Muscle of arm (tissue), 12 donors: ENCODE measurements around the gene TTF2. TPM values are rescaled to one million over a fixed set of nuclear protein-coding genes. Genes with fewer than 3 reads are reported as not detected.

ENCODE experiments used
- DNase-seq: peaks from one replicate; pipeline ENCODE4 v3.0.0-alpha.2; 2013
- polyA plus RNA-seq, 12 donors: library from polyadenylated mRNA; unstranded; fragments of 120-200 nt; gene quantifications; one replicate each; pipeline ENCODE4 v1.2.1, GENCODE V29; 2013; ENCODE audit not compliant: insufficient read length in 12 of 12

The TTF2 gene
- polyA plus RNA-seq, 12 donors, result 8.8 to 23.4 (median 13.9) TPM; not detected in 1

DNA sequence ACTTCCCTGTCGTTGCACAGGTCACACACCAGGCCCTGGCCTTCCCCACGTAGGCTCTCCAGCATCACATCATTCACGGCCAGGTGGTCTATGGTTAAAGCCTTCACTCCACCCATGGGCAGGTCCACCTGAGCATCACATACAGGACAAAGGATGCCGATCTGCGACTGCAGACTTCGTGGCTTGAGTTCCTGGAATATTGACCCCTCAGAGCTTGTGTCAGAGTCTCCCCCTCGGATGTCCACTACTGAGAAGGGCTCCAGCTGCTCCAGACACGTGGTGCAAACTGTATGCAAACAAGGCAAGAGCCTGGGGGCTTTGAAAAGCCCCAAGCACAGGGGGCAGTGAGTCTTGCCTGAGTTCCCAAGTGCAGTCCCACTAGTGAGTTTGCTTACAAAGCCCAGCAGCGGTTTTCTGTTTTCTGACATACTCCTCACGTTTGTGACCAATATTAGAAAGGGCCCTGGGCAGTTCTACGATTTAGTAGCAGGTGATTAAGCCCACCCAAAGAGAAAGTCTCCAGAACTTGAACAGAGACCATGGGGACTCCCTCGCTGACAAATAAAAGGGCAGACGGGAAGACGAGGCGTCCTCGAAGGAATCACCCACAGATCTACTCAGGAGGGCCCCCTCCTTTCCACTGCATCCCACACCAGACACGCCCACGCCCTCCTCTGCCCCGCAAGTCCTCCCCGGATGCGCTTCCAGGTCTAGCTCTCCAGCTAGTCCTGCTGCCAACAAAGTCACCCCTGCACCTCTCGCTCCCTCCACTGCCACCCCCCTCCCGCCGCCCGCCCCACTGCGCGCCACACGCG lies 60.9 kb downstream of the TTF2 start:
- no peak for DNase-seq

DNA sequence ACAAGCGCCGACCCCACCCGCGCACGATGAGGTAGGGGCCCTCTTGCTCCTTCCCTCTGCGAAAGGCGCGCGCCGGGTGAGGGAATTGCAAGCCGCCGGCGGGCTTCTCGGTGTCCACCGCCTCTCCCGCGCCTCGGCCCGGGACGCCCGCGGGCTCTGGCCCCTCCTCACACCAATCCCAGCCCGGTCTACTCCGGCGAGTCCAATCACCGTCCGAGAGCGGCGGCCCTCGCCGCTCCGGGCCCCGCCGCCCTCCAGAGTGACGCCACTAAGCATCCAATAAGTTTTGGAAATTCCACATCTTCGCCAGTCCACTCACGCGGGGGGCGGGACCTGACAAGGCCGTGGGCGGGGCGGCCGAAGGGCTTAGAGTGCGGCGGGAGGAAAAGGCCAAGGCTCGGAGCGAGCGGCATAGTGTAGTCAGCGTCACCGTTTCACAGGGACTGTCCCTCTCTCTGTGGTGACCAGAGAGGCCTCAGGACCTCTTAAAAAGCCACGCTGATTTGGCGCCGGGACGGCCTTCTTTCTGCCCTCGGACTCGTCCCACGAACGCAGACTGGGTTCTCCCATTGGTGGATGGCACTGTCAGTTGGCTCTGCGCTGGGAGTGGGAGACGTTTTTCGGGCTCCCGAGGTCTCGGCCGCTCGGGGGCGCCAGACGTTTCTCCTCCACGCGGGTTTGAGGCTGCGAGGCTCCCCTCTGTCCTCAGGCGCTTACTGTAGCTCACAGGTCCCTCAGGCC lies 61.6 kb downstream of the TTF2 start, which contains the start of gene TRIM45:
Gene TRIM45, minus strand, starts transcription at position 161 of the 741 bp plus-strand sequence. CDS start 548 bp downstream, outside the sequence.
- peak; percentile 96 for DNase-seq

DNA sequence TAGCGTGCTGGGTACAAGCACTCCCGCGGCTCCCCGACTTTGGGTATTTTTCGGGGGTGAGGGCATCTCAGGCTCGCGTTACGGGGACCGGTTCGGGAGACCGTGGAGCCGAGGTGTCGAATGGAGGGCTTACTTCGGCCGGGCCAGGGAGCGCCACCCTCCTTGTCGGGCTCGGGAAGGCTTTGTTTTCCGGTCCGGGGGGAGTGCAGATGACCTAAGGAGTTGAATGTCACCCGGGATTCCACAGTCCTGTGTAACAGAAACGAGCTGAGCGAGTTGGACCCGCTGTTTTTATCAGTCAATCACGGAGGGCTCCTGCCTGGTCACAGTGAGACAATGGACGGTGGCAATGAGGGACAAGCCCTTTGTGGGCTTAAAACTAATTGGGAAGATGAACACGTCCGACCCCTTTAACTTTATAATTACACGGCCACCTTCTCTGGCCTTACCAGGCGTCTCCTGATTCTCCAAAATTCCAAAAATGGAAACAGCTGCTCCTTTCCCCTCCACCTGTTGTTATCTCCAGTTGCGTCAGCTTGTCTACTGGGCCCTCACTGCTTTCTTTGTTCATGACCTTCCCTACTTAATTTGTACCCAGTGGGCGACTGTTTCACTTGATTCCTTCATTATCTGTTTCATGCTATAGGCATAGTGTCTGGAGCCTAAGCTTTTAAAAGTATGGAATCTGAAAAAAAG lies 62.4 kb downstream of the TTF2 start:
- no peak for DNase-seq

DNA sequence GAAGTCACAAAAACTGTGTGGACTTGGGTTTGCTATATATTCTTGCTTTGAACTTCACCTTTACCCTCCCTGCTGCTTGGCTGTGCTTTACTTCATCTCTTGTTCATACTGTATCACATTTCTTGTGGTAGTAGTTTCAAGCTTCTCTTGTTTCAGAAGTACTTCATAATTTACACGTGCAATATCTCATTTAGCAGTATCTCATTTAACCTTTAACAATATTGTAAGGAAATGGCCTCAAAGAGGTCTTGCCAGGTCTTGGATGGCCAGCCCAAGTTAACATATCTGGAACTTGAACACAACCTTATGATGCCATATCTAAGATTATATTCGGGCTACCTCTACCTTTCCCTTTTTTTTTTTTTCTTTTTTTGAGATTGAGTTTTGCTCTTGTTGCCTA lies 63.1 kb downstream of the TTF2 start:
- no peak for DNase-seq

GRCh38 chr1:117124661-117125060 lies 64.5 kb downstream of the TTF2 start:
- DNase-seq, result peak; percentile 73

DNA sequence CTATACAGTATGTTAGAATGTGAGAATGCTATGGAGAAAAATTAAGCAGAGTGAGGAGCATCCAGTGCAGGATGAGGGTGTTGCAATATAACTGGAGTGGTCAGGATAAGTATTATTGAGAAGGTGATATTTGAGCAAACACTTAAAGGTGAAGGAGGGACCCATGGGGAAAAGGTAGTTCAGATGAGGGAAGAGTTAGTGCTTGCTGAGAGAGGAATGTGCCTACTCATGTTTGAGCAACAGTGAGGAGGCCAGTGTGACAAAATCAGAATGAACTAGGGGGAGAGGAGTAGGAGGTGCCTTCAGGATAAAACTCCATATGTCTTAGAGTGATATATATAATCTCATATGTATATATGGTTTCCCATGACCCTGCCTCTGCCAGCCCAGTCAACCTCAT lies 67.7 kb downstream of the TTF2 start:
- DNase-seq, result no peak

- peak; percentile 48 for DNase-seq
These were observed 68.4 kb downstream of the TTF2 start for GRCh38 chr1:117128323-117129079.

- no peak for DNase-seq
These were observed 70.4 kb downstream of the TTF2 start for GRCh38 chr1:117130526-117130925.

DNA sequence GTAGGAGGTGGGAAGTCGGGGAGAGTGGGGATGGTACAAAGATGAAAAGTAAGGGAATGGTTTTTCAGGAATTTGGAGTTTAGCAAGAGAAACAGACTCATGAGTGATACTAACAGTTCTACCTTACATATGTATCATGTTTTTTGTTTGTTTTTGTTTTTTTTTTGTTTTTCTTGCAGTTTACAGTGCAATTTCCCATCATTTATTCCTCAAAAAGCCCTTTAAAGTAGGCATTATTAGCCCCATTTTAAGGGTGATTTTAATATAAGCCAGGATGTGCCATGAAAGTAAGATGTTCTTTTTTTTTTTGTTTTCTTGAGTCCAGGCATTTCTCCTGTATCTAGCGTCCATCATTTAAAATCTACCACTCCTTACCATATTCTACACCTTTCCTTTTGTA lies 75.2 kb downstream of the TTF2 start:
- DNase-seq, result no peak

DNA sequence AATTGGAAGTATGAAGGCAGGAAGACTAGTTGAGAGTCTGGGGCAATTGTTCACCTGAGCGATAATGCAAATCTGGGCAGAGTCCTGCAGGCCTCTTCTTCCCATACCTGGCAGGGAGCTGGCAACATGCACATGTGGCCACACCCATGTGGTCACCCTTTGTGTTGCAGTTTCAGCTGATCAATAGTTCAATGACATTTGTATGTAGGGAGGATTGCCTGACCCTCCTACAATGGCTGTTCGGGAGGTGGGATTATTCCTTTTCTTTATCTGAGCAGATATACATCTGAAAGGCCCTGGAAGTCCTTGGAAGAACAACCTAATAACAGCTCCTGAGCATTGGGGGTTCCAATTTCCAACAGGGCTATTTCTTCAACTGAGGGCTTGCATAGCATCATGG lies 76.6 kb downstream of the TTF2 start:
- DNase-seq, result no peak

- DNase-seq, result no peak
These were observed 77.2 kb downstream of the TTF2 start for GRCh38 chr1:117137281-117137855.

GRCh38 chr1:117138106-117138505 lies 78.0 kb downstream of the TTF2 start:
- no peak for DNase-seq

- no peak for DNase-seq
These were observed 78.4 kb downstream of the TTF2 start for GRCh38 chr1:117138561-117138960.

DNA sequence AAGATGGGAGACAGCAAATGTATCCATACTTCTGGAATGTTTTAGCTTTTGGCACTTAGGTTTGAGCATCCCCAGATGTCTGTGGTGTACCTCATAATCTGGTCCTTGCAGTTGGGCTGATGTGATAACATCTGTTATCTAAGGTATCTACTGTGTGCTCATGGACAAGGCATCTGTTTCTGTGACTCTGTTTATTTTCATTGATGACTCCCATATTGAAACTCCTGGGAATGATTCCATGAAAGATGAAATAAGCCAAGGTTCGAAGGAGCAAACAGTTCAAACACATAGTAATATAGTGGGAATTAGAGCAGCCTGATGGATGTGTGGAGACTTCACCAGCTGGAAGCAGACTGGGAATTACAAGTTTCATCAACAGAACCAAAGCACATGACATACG lies 82.1 kb downstream of the TTF2 start:
- no peak for DNase-seq

- no peak for DNase-seq
These were observed 83.0 kb downstream of the TTF2 start for GRCh38 chr1:117143172-117143571.

DNA sequence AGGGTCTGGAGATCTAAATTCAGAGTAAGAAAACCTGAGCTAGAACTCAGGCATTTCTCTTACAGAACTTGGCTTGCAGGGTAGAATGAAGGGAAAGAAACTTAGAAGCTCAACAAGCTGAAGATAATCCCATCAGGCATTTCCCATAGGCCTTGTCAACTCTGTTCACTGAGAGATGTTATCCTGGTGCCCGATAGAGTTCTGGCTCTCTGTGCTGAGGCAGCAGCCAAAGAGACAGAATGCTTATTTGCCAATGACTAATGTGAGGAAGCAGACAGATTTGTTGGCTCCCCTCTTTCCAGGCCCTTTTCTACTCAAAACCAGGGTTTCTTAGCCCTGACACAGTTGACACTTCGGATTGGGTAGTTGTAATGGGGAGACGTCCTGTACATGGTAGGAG lies 83.7 kb downstream of the TTF2 start:
- DNase-seq, result no peak

DNA sequence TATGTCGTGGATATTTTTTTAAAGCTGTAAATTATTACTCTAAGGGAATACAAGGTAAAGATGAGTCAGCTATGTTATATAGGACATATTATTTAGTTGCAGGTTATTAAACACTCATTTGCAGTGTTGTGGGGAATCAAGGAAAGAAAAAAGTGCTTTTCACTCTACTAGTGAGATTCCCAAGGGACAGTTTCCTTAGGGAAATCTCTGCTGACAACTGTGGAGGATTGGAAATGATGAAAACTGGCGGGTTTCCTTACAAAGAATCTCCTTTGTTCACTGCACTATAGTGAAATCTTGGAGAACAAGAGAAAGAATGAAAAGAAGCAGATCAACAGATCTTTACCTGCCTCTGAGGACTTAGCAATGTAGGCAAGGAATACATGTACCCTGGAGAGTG lies 85.9 kb downstream of the TTF2 start:
- no peak for DNase-seq

DNA sequence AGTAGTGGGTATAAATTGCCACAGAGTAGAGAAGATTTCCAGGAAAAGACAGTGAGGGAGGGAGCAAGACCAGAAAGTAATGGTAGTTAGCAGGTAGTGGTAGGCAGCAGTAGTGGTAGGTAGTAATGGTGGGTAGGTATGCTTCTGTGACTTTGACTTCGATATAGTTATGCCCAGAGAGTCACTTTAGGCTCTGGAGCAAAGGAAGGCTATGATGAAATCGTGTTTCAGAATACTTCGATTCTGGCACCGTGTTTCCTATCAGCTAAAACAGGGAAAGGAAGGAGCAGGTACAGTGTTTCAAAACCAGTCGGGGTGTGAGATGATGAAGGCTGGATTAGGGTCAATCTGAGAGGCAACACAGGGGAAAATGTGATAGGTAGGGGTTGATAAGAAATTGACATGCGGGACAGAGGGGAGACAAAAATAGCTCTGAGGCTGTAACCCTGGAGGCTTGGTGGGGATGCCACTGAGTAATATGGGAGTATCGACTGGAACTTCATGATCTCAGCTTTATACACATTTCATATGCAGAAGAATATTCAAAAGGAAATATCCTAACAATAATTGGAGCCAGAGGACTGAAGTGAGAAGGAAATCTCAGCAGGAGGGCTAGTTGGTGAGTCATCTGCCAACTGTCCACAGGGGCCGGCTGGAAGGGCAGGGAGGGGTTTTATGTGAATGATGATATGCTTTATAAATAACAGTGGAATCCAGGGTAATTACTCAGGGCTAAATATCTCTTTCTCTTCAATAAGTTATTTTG lies 86.6 kb downstream of the TTF2 start:
- DNase-seq, result no peak

DNA sequence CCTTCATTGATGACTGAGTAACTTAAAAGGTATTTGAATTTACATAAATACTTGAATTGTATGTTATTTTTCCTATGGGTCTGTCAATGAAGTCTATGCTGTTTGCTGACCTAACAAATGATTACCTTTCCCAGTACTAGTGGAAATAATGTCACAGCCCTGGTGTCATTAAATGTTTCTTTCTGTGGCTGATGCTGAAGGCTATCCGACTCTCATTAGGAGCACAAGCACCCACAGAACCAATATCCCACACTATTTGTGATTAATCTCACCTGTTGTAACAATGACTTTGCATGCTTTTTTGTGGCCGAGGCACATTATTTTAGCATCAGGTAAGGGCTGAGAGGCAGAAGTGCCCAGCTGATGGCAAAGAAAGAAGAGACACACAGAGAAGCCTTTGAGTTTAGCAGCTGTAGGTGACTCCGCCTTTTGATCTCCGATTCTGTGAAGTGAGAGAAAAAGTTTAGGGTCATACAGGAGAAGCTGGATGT lies 87.3 kb downstream of the TTF2 start:
- no peak for DNase-seq

DNA sequence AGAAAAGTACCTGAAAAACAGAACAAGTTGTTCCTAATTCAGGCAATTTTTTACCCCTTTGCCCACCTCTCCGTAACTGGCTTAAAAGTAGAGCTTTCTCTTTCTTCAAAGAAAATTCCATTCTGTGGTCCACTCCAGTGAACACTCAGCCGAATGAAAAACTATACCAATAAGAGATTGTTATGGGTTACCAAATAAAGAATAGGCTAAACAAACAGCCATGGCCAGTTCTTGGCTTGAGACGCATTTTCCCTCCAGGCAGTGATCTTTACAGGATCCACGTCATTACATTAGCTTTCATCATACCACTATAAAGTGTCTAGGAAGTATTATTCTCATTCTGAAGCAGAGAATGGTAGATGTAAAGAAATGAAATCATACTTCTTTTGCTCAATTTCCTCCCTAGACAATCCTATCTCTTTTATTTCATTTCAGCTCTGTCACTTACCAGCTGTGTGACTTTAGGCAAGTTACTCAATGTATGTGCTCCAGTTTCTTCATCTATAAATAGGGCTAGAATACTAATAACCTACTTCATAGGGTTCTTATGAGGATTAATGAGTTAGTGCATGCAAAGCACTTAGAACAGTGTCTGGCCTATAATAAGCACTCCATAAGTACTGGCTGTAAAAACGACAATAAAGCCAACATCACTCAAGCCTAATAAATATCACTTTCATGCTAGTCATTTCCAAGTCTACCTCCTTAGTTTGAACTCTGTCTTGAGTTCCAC lies 87.9 kb downstream of the TTF2 start:
- no peak for DNase-seq
